Ovary (tissue), 3 donors: Measurements from ENCODE around the gene SEC61A2.

Experiments
- EP300 ChIP-seq: sonication (generic); formaldehyde crosslinking; IDR thresholded peaks from one replicate; pipeline ENCODE4 v1.6.1; 2017; ENCODE audit warnings: antibody characterized with exemption
- POLR2A ChIP-seq: fragments of 450-650 bp; IDR thresholded peaks from one replicate; pipeline ENCODE4 v1.6.1; 2017; ENCODE audit warnings: antibody characterized with exemption, mild to moderate bottlenecking, moderate library complexity
- TF ChIP-seq, protein P1 (sequence below), 3 donors: fragments of 450-650 bp in 2 of 3; fragments of 200-600 bp in 1 of 3; IDR thresholded peaks; one replicate each; pipeline versions ENCODE4 v1.5.1 to v1.8.0; 2016 to 2022; ENCODE audit warnings: antibody characterized with exemption in 3 of 3, mild to moderate bottlenecking in 1 of 3
- donor health status: DM: no; HTN: no; CAD: no.

DNA sequence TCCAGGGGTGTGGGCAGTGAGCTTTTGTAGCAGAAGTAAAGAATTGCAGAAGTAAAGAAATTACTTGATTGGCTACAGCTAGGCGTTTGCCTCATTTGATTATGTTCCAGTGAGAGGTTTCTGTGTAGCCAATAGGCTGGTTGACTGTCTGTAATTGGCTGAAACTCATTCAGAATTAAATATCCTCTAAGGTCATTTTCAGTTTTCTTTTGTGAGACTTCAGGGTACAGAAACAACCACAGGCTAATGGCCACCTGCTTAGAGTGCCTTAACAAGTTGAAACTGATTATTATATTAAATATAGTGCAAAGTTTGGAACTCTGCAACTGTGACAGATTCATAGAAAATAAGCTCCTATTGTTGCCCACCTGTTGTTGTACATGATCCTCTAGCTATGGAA lies 10.6 kb downstream of the SEC61A2 start:
- TF ChIP-seq, protein P1, sequence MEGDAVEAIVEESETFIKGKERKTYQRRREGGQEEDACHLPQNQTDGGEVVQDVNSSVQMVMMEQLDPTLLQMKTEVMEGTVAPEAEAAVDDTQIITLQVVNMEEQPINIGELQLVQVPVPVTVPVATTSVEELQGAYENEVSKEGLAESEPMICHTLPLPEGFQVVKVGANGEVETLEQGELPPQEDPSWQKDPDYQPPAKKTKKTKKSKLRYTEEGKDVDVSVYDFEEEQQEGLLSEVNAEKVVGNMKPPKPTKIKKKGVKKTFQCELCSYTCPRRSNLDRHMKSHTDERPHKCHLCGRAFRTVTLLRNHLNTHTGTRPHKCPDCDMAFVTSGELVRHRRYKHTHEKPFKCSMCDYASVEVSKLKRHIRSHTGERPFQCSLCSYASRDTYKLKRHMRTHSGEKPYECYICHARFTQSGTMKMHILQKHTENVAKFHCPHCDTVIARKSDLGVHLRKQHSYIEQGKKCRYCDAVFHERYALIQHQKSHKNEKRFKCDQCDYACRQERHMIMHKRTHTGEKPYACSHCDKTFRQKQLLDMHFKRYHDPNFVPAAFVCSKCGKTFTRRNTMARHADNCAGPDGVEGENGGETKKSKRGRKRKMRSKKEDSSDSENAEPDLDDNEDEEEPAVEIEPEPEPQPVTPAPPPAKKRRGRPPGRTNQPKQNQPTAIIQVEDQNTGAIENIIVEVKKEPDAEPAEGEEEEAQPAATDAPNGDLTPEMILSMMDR (IDR thresholded peaks at IDR 0.05) = no peak
- TF ChIP-seq POLR2A (no peak), EP300 (no peak)
